ENCODE measurements around the gene ZNF91.

DNA sequence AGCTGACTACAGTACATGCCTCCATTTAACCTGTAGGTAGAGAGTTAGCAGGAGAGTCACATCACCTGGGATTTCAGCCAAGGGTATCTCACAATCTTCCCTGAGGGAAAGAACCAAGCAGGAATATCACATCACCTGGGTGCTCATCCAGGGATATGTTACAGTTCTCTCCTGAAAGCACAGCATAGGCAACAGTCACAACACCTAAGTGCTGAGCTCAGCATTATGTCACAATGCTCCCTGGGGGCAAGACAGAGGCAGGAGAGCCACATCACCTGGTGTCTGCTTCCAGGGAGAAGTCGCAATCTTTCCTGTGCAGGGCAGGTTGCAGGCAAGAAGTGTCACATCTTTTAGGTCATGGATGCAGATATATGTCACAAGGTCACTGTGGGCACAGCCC lies 9.4 kb upstream of the ZNF91 start:
- TF ChIP-seq, protein P1, sequence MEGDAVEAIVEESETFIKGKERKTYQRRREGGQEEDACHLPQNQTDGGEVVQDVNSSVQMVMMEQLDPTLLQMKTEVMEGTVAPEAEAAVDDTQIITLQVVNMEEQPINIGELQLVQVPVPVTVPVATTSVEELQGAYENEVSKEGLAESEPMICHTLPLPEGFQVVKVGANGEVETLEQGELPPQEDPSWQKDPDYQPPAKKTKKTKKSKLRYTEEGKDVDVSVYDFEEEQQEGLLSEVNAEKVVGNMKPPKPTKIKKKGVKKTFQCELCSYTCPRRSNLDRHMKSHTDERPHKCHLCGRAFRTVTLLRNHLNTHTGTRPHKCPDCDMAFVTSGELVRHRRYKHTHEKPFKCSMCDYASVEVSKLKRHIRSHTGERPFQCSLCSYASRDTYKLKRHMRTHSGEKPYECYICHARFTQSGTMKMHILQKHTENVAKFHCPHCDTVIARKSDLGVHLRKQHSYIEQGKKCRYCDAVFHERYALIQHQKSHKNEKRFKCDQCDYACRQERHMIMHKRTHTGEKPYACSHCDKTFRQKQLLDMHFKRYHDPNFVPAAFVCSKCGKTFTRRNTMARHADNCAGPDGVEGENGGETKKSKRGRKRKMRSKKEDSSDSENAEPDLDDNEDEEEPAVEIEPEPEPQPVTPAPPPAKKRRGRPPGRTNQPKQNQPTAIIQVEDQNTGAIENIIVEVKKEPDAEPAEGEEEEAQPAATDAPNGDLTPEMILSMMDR (IDR thresholded peaks at IDR 0.05): no peak
- no peak for TF ChIP-seq ZFX (IDR thresholded peaks at IDR 0.05; ENCODE audit: borderline replicate concordance)

Data from 22Rv1 (cell line).